ENCODE results near the gene RPL21.

- TF ChIP-seq EZH2phosphoT487 (IDR thresholded peaks at IDR 0.05; ENCODE audit: borderline replicate concordance, low read depth, low read length) = no peak
- no peak for TF ChIP-seq CTCF (conservative IDR thresholded peaks at IDR 0.05; ENCODE audit: low read length)
Observed at GRCh38 chr13:27236478-27236877, 14.9 kb upstream of the RPL21 start.

All from OCI-LY7 (cell line).